Measurements from ENCODE around the gene TAC4. TPM values are rescaled to one million over a fixed set of nuclear protein-coding genes. Genes with fewer than 3 reads are reported as not detected.

Gene TAC4
- total RNA-seq, 1 experiment from 2014 or later = not detected

DNA sequence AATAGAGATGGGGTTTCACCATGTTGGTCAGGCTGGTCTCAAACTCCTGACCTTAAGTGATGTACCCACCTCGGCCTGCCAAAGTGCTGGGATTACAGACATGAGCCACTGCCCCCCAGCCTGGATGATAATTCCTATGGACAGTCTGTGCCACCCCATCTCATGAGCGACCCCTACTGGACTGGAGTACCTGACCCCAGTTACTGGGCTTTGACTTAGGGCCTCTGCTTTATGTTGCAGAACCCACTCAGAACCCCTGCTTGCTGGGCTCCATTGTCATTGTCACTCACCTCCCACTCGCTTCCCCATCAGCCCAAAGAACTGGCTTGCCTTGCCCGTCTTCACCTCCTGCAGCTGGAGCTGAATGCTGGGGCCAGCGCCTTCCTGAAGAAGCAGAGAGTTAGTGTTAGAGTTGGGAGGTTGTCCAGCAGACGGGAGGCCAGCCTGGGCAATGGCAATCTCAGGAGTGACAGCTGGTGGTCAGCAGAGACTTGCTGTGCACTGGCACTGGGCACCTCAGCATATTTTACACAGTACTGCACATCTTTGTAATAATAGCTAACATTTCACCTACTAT lies 4.0 kb downstream of the TAC4 start:
- no peak for DNase-seq (ENCODE audit: low read depth)

DNA sequence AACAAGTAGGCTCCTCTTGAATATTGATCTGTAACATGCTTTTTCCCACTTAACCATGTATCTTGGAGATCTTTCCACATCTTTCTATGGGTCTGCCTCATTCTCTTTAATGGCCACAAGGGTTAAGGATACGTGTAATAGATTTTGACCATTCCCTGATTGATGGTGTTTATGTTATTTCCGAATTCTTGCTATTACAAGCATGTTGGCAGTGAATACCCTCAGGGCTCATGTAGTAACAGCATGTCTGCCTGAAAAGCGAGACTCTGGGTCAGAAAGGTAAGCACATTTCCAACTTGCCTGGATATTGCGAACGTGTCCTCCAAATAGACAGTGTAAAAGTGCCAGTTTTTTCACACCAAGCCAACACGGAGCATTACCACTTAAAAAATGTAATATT lies 5.0 kb downstream of the TAC4 start:
- DNase-seq (ENCODE audit: low read depth) = no peak

DNA sequence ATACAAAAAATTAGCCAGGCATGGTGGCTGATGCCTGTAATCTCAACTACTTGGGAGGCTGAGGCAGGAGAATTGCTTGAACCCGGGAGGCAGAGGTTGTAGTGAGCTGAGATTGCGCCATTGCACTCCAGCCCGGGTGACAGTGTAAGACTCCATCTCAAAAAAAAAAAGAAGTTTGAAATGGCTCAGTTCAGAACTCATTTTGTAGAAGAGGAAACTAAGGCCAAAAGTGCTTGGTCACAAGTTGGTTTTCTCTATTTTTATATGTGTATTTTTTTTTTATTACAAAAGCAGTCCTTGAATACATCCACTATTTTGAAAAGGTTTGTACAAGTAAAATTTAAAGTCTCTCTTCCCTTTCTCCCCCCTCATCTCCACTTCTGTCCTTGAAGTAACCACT lies 5.5 kb downstream of the TAC4 start:
- DNase-seq (ENCODE audit: low read depth) = no peak

DNA sequence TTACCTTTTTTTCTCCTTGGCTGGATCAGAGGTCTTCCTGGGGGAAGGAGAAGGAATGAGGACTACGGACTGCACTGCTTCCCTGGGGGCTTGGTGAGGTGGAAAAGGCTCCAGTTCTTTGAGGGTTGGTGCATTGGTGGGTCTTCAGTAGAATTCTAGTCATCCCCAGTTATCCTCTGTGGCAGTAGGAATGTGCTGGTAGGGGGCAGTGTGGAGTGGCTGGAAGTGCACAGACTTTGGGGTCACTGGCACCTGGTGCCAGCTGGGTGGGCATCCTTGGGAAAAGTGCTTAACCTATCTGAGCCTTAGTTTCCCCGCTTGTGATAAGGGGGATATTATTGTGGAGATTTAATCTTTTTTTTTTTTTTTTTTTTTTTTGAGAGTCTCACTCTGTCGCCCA lies 6.3 kb downstream of the TAC4 start:
- DNase-seq (ENCODE audit: low read depth) = no peak

DNA sequence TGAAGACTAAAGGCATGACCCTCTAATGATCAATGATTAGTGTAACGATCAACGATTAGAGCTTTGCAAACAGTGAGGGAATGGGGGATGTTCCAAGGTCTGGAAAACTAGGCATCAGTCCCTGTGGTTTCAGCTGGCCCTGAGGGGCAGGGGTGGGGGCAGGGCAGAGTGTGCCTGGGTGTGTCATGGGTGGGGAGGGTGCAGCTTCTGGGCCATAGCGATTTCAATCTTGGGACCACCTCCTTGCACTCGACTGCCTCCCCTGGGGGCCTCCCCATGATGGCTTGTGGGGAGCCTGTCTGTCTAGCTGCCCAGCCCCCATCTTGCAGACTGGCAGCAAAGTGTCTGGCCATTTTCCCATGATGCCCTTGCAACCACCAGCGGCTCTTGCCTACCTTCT lies 8.4 kb downstream of the TAC4 start:
- DNase-seq (ENCODE audit: low read depth) = no peak

DNA sequence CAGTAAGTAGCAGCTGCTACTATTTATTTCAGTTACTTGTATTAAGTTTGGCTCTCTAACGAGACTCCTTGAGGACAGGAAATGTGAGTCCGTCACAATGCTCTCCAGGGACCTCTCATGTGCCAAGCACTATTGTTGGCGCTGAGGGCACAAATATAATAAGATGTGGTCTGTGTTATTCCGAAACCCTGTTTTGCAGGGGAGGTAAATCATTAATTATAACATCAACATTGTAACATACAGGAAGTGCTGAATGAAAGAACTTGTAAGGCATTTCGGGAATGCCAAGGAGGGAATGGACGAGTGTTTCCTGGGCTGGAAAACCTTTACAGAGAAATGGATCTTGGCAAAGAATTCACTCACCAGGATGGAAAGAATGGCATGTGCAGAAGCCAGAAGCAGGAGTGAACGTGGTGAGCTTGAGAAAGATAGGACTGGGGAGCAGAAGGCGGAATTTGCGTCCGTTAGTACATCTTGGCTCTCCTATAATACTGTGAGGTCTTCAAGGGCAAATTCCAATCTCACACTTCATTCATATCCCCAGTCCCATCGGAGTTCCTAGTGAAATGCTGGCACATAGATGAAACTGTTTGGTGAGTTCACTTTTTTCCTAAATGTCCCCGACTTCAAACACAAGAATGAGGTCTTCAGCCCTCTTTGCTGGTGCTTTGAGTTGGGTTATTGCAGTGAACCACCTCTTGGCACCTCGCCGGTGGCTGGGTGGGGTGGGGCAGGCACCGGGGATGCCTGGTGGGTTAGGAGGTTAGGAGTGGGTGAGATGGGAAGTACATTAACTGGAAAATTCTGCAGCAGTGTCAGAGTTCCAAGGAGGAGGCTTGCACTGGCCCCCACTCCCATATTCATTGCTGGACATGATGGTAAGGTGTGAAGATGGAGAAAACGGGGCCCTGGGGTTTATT lies 11.5 kb downstream of the TAC4 start:
- DNase-seq (ENCODE audit: low read depth) = no peak

DNA sequence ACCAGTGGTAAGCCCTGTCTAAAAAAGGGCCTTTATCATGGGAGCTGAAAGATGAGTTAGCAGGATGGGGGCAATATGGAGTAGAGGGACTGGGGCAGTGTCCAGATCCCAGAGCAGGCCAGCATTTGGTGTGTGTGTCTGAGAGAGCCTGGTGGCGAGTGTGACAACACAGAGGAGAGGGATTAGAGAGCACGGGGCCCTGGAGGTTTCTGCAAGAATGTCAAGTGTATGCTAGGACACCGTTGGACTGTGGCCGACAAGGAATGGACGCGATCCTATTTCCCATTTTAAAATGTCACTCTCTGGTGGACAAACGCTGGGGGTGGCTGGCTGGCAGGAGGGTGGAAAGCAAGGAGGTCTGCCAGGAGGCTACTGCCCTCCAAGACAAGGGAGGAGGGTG lies 12.4 kb downstream of the TAC4 start:
- no peak for DNase-seq (ENCODE audit: low read depth)

DNA sequence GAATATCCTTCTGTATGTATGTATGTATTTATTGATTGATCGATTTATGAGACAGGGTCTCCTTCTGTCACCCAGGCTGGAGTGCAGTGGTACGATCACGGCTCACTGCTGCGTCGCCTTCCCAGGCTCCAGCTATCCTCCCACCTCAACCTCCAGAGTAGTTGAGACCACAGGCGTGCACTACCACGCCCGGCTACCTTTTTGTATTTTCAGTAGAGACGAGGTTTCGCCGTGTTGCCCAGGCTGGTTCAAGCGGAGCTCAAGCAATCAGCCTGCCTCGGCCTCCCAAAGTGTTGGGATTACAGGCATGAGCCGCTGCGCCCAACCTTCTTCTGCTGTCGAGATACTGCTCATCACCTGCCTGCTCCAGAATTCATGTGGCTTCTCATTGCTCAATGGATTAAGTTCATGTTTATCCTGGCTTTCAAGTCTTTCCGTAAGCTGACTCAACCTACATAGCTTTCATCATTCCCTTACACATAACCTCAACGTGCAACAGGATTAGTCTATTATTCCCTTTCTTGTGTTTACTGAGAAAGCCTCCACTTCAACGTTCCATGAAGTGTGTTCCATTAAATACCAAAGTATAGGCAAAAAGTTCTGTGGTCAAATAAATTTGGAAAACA lies 13.6 kb downstream of the TAC4 start:
- DNase-seq (ENCODE audit: low read depth) = no peak

DNA sequence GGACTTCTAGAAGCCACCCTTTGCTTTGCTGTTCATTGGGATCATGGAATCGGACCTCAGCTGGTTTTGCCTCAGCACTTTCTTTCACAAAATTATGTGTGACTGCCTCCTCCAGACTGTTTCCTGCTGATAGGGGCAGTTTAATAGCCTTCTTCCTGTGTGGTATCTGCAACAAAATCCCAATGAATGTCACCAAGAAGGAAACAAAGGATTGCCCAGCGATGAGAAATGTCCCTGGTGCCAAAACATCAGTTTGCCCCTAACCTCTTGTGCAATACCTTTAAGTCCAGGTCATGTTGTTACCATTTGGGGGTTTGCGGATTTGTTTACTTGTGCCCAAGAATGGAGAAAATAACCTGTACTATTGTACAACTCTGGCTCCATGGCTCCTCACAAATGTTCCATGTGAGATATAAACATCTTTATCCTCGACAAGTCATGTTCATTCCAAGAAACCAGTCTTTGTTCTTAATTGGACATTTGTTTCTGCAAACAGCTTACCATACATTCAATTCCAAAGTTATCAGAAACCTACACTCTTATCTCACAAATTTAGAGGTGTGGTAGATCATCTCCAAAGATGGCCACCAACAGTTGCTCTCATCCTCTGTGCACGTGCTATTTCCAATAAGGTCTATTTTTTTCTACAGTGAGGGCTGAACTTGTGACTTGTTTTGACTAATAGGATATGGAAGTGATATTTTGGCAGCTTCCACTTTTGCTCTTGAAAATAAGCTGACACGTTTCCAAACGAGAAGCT lies 14.8 kb downstream of the TAC4 start:
- DNase-seq (ENCODE audit: low read depth) = no peak

DNA sequence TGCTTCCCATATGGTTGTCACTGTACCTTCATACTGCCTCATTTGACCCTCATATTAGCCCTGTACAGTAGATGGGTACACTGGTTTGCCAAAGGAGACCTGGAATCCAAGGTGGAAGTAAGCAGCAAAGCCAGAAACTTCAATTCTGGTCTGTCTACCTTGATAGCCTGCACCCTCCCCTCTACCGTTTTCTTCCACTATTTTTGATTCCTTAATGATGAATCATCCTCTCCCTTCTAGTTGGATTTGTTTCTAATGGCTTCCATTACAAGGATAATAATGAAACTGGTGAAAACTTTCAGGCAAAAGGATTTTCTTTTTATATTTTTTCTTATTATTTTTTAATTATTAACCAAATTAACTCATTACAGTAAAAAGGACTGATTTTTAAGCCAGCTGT lies 17.3 kb downstream of the TAC4 start:
- no peak for DNase-seq (ENCODE audit: low read depth)

DNA sequence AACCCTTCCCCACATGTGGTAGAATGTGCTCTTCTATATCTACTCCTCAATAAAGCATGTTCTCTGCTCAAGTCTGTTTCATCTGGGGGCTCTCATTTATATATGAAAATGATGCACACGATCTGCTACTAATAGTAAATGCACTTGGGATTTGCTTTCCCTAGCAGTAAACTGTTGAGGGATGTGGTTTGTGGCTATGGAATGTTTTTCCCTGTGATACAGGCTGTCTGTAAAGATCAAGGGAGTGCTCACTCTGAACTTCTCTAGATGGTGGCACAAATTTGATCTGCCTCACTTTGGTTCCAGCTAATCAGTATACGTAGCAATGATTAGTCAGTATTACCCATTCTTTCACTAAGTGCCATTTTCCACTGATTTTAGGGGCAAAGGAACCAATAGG lies 18.8 kb downstream of the TAC4 start:
- DNase-seq (ENCODE audit: low read depth) = no peak

DNA sequence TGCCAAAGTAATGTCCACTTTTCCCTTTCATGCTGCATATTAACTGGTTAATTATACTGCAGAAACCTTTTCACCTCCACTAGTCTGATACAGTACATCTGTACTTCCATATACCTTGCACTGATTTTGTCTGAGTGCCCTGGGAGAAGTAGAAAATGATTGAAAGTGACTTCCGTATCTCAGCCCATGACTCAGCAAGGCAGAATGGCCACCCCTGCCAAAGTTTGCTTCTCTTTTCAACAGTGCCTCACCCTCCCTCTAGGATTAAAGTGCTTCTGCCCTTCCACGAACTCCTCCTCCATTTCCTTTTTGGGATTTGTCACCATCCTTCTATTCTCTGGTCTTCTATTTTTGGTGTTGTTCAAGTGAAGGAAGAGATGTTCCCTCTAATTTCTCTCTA lies 19.5 kb downstream of the TAC4 start:
- DNase-seq (ENCODE audit: low read depth) = peak; percentile 25

DNA sequence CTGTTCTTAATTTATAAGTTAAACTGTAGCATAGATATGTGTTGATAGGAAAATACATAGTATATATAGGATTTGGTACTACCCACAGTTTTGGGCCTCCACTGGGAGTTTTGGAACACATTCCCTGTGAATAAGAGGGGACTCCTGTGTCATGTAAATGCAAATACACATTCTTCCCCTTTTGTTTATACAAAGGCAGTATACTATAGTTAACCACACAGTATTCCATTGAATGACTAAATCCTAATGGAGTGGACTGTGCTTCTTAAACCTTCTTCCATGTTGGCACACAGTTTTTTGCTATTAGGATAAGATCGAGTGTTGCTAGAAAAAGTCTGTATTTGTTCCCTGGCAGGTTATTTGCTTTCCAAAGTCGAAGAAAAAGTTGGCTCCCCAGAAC lies 22.2 kb downstream of the TAC4 start:
- no peak for DNase-seq (ENCODE audit: low read depth)

DNA sequence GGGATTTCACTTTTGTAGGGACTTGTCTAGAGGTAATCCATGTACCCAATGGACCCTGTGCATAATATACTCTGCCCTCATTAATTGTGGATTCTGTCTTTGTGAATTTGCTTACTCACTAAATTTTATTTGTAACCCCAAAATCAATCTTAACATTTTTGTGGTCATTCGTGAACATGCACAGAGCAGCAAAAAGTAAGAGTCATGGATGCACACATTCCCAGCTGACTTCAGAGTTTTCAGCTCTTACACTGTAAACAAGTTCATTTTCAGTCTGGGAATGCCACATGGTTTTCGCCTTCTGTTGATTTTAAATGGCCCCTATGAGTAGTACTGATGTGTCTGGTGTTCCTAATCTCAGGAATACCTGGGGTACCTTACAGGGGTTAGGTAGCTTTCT lies 24.3 kb downstream of the TAC4 start:
- no peak for DNase-seq (ENCODE audit: low read depth)

DNA sequence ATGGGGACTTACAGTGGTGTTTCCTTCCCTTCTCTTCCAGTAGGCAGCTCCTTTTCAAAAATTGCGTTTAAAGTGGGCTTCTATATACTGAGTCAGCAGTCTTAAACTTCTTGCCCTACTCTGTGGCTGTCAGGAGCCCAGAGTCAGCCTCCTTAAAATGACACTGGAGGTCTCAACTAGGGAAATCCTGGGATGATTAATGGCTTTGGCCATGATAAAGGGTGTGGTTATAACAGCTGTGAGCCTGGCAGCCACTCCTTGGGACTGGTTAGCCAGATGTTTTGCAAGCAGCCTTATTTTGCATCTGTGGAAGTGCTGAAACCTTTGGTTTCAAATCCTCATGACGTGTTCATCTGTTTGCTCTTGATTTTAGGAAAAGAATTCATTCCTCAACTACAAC lies 25.0 kb downstream of the TAC4 start:
- DNase-seq (ENCODE audit: low read depth) = no peak

DNA sequence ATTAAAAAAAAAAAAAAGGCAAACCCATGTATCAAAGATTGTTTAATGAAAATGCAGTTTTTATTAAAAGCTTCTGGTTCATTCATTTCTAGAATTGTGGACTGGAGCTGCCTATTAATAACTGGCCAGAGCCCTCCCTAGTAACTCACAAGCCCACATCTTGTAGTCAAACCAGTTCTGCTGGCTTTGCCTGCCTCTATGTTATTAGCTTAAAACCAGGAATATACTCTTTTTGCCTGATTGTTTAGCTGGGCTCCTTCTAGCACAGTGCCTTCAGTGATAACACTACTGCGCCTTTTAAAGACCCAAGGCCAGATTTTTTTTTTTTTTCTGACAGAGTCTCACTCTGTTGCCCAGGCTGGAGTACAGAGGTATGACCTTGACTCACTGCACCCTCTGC lies 26.0 kb downstream of the TAC4 start:
- no peak for DNase-seq (ENCODE audit: low read depth)

DNA sequence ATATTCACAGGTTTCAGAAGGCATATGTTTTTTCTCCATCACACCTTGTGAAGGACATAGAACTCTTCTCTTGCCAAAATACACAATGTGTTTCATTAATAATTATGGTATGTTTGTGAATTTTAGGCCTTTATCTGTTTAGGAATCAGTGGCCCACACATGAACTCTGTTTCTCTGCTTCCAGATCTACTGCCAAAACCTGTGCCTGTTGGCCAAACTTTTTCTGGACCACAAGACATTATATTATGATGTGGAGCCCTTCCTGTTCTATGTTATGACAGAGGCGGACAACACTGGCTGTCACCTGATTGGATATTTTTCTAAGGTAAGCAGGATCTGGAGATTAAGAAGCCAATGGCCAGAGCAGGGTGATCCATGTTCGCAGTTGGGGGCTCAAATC lies 26.4 kb downstream of the TAC4 start:
- DNase-seq (ENCODE audit: low read depth) = no peak

DNA sequence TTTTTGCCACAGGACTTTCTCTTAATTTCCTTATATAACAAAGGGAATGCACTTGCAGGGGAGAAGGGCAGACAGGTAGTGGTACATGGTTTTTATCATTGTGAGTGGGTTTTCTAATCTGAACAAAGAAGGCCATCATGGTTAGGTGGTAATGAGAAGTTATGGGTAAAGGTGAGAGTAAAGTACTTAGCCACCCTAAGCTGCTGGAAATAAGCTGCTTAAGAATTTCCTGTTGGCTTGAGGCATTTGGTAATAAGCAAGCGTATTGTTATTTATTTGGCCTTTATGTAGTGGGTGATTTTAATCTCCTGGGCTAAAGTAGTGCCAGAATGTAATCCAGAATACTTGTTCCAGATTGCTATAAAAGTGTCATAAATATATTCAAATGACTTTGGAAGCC lies 27.1 kb downstream of the TAC4 start:
- no peak for DNase-seq (ENCODE audit: low read depth)

DNA sequence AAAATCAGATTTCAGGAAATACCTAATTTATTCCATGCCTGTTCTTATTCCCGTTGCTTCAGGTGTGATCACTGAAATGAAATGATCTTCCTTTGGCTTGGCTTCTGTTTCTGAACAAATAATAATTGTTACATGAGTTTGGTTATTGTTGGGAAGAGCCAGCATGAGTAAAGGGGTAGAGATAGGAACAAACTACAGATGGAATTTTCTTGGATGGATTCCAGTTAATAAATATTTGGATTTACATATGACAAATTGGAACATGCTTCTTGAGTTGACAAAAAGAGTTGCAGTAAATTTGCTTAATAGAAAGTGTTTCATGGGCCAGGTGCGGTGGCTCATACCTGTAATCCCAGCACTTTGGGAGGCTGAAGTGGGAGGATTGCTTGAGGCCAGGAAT lies 28.2 kb downstream of the TAC4 start:
- DNase-seq (ENCODE audit: low read depth) = no peak

DNA sequence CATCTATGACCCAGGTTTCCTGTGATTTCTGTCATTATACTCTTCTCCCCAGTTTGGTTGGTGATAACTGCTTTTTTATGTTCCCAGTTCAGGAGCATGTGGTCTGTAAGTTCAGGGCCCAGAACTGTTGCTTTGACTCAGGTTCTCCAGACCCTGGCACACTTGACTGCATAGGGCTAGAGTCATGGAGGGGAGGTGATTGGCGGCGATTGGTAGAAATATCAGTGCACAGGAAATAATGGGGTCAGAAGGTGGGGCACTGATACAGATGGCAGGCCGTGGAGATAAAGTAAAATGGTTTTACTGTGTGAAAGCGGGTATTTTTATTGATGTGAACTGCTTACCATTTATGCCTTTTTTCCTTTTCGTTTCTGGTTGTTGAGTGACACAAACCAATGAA lies 28.7 kb downstream of the TAC4 start:
- no peak for DNase-seq (ENCODE audit: low read depth)

DNA sequence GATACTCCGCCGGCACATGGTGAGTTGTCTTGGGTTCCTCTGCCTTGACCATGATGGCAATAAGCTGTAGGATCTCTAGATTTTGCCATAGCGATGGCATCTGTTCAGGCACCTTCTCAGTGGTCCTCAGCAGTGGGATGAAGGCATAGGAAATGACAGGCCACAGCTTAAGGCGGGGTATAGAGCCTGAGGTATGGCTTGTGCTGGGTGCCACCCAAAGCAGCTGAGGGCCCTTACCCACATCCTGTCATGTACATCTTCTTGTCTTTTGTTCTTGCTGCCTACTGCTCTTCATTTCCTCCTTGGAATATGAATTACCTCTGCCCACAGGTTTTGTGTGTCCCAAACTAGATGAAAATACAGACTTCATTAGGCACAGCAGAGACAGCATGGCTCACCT lies 29.9 kb downstream of the TAC4 start:
- DNase-seq (ENCODE audit: low read depth) = no peak

DNA sequence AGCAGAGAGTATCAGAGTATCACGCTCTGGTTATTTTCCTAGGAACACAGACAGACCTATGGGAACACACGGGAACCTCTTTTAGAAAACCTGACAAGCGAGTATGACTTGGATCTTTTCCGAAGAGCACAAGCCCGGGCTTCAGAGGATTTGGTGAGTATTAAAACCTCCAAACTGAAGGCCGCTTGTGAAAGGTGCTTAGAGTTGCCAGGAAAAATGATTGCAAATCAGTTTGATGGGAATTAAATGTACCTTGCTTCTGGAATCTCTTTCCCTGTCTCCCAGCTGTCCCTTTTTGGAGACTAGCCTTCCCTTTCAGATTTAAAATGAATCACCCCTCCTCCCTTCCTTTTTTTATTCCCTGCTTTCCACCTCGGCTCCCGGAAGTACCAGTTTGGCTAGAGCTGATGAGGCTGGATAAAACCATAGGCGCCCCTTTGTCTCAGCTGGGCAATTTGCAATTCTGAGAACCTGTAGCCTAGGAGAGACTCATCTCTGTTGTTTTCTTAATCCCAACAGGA lies 32.0 kb downstream of the TAC4 start:
- DNase-seq (ENCODE audit: low read depth) = no peak
